CD14-positive monocyte (primary cell): ENCODE results near the gene TSPAN13. TPM values are rescaled to one million over a fixed set of nuclear protein-coding genes. Genes with fewer than 3 reads are reported as not detected.

Source experiments
- DNase-seq, 3 donors: peaks; one replicate each; pipeline ENCODE4 v3.0.0-alpha.2; 2011 to 2022
- H2AFZ ChIP-seq: 2 replicates; pipeline ENCODE4 v1.6.0; 2012; ENCODE audit warnings: mild to moderate bottlenecking, low read depth, low read length, inconsistent platforms; ENCODE audit not compliant: insufficient read depth, poor library complexity, severe bottlenecking
- H3K27ac ChIP-seq, 2 donors: 1 replicate in 1 of 2; 2 replicates in 1 of 2; pipeline ENCODE4 v1.5.1; 2012 to 2013; ENCODE audit warnings: low read length in 2 of 2, control low read depth in 1 of 2, inconsistent platforms in 1 of 2, low read depth in 1 of 2, mild to moderate bottlenecking in 1 of 2
- H3K27me3 ChIP-seq, 2 donors: one replicate each; pipeline versions ENCODE4 v1.6.0 to v1.6.1; 2011 to 2013; ENCODE audit warnings: low read length in 2 of 2; ENCODE audit not compliant: control insufficient read depth in 2 of 2, insufficient read depth in 2 of 2
- H3K36me3 ChIP-seq, 2 donors: replicated peaks in 1 of 2; 1 replicate in 1 of 2; 2 replicates in 1 of 2; pipeline versions ENCODE4 v1.5.1 to v1.6.1; 2012 to 2013; ENCODE audit warnings: low read length in 2 of 2, control low read depth in 1 of 2, inconsistent platforms in 1 of 2, mild to moderate bottlenecking in 1 of 2; ENCODE audit not compliant: insufficient read depth in 2 of 2, control insufficient read depth in 1 of 2
- H3K4me1 ChIP-seq, 2 donors: 1 replicate in 1 of 2; 2 replicates in 1 of 2; pipeline versions ENCODE4 v1.5.1 to v1.6.1; 2012 to 2013; ENCODE audit warnings: low read length in 2 of 2, control low read depth in 1 of 2, inconsistent platforms in 1 of 2, mild to moderate bottlenecking in 1 of 2, moderate library complexity in 1 of 2; ENCODE audit not compliant: insufficient read depth in 2 of 2, control insufficient read depth in 1 of 2
- H3K4me2 ChIP-seq: replicated peaks from 2 replicates; pipeline ENCODE3; 2012; ENCODE audit warnings: low read length, moderate library complexity, mild to moderate bottlenecking; ENCODE audit not compliant: poor library complexity, severe bottlenecking; ENCODE audit errors: extremely low read depth
- H3K4me3 ChIP-seq, 3 experiments: fragments of 200-600 bp in 1 of 3; sonication (generic) in 1 of 3; replicated peaks in 1 of 3; 1 replicate in 2 of 3; 2 replicates in 1 of 3; pipeline ENCODE4 v1.5.1; 2011 to 2013; ENCODE audit warnings: low read length in 3 of 3, mild to moderate bottlenecking in 3 of 3, control low read depth in 2 of 3, low read depth in 2 of 3, inconsistent platforms in 1 of 3, moderate library complexity in 1 of 3
- H3K79me2 ChIP-seq: 2 replicates; pipeline ENCODE4 v1.6.0; 2012; ENCODE audit warnings: mild to moderate bottlenecking, control low read depth, inconsistent platforms, low read length, moderate library complexity; ENCODE audit not compliant: insufficient read depth
- H3K9ac ChIP-seq: 2 replicates; pipeline ENCODE4 v1.6.0; 2017; ENCODE audit warnings: low read length, mild to moderate bottlenecking; ENCODE audit not compliant: insufficient read depth, poor library complexity, severe bottlenecking
- H3K9me3 ChIP-seq, 2 donors: replicated peaks in 1 of 2; 1 replicate in 1 of 2; 2 replicates in 1 of 2; pipeline versions ENCODE4 v1.5.1 to v1.6.1; 2012 to 2013; ENCODE audit warnings: low read length in 2 of 2, control low read depth in 1 of 2; ENCODE audit not compliant: control insufficient read depth in 1 of 2, insufficient read depth in 1 of 2
- H4K20me1 ChIP-seq: 2 replicates; pipeline ENCODE4 v1.6.0; 2012; ENCODE audit warnings: mild to moderate bottlenecking, low read length, control low read depth, moderate library complexity; ENCODE audit not compliant: insufficient read depth
- H3K27ac Mint-ChIP-seq, 7 donors: one replicate each; pipeline ENCODE4 v1.8.0; 2020; ENCODE audit warnings: mild to moderate bottlenecking in 7 of 7, mixed read lengths in 7 of 7, moderate library complexity in 6 of 7, inconsistent platforms in 2 of 7
- H3K27me3 Mint-ChIP-seq, 3 donors: one replicate each; pipeline ENCODE4 v1.8.0; 2021 to 2022; ENCODE audit warnings: low read depth in 3 of 3, mild to moderate bottlenecking in 3 of 3, mixed read lengths in 3 of 3, moderate library complexity in 3 of 3, inconsistent platforms in 1 of 3
- H3K36me3 Mint-ChIP-seq, 2 donors: one replicate each; pipeline ENCODE4 v1.8.0; 2020; ENCODE audit warnings: mixed read lengths in 2 of 2, inconsistent platforms in 1 of 2, mild to moderate bottlenecking in 1 of 2
- H3K4me1 Mint-ChIP-seq: one replicate; pipeline ENCODE4 v1.8.0; 2020; ENCODE audit warnings: mild to moderate bottlenecking, mixed read lengths
- H3K4me3 Mint-ChIP-seq, 2 donors: one replicate each; pipeline ENCODE4 v1.8.0; 2020; ENCODE audit warnings: mild to moderate bottlenecking in 2 of 2, mixed read lengths in 2 of 2, moderate library complexity in 1 of 2
- H3K9me3 Mint-ChIP-seq, 7 donors: one replicate each; pipeline ENCODE4 v1.8.0; 2020 to 2022; ENCODE audit warnings: mixed read lengths in 7 of 7, mild to moderate bottlenecking in 6 of 7, moderate library complexity in 6 of 7, inconsistent platforms in 2 of 7
- WGBS: methylation state at CpG from one replicate; pipeline ENCODE4 v1.1.5; 2013; ENCODE audit warnings: missing lambda C conversion rate; ENCODE audit not compliant: insufficient coverage; 5-methylcytosine and 5-hydroxymethylcytosine counted together
- intact Hi-C, 2 donors: fragments of 100-400 bp; cut with micrococcal nuclease; formaldehyde crosslinking; loops; one replicate each; pipeline versions ENCODE4 v1.15.0 to v1.15.1; 2023
- polyA plus RNA-seq, 3 donors: library from polyadenylated mRNA; depleted of rRNA in 1 of 3; unstranded in 2 of 3; stranded (reverse) in 1 of 3; fragments of 300-500 nt in 2 of 3; fragments of >200 nt in 1 of 3; fragmentation: Illumina TruSeq in 2 of 3; gene quantifications; 1 replicate in 2 of 3; 2 replicates in 1 of 3; pipeline ENCODE4 v1.2.3, GENCODE V29; 2012 to 2021
- TF ChIP-seq, protein P1 (sequence below): fragments of 200-600 bp; IDR thresholded peaks from one replicate; pipeline ENCODE4 v1.8.0; 2022; ENCODE audit warnings: antibody characterized with exemption, mild to moderate bottlenecking

The TSPAN13 gene
- polyA plus RNA-seq, 3 donors = 0.09 to 0.17 (median 0.16) TPM

DNA sequence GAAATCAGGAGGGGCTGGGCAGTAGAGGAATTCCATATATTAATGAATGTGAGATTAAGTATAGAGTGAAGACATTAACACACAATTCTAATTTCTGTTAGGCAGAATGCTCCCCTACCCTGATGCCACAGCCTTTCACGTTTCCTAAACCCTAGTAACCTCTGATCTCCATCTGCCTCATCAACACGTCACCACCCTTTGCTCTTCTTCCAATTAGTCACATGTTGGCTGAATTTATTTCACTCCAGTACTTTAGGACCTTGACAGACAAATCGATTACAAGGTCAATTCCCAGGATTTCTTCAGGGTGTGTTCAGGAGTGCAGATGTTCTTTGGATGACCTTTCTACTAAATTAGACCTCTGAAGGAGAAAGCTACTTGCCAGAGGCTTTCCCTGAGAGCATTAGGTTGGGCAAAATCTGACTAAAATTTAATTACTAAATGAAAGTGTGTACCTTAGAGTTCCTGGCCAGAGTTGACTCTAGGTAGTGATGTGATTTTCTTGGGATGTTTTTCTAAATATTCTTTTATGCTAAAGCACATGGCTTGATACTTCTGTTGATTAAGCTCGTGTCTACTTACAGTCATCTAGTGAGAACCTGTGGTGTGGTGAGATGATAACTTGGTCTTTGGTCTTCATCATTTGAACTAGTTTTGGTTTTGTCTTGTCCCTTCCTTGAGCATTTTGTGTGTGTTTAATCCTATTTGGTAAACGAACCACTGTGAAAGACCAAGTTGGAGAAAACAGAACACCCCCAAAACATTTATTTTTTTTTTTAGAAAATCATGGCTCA lies 38.5 kb downstream of the TSPAN13 start:
- Mint-ChIP-seq H3K36me3 (no peaks in the 10 kb centered on the region), H3K4me3 (no peak overlapping the region), H3K4me1 (no peaks in the 10 kb centered on the region), H3K27me3 (peaks cover 0 to 2% (median 1%) of the 10 kb centered on the region in 3 donors), H3K27ac (no peak overlapping the region), H3K9me3 (no peaks in the 10 kb centered on the region)
- intact Hi-C loops = no loop called here
- H3K9ac ChIP-seq = no peak overlapping the region
- H3K4me3 ChIP-seq = no peak overlapping the region
- no peak overlapping the region for H2AFZ ChIP-seq
- no peak for DNase-seq
- no peaks in the 10 kb centered on the region for H3K4me1 ChIP-seq
- TF ChIP-seq, protein P1, sequence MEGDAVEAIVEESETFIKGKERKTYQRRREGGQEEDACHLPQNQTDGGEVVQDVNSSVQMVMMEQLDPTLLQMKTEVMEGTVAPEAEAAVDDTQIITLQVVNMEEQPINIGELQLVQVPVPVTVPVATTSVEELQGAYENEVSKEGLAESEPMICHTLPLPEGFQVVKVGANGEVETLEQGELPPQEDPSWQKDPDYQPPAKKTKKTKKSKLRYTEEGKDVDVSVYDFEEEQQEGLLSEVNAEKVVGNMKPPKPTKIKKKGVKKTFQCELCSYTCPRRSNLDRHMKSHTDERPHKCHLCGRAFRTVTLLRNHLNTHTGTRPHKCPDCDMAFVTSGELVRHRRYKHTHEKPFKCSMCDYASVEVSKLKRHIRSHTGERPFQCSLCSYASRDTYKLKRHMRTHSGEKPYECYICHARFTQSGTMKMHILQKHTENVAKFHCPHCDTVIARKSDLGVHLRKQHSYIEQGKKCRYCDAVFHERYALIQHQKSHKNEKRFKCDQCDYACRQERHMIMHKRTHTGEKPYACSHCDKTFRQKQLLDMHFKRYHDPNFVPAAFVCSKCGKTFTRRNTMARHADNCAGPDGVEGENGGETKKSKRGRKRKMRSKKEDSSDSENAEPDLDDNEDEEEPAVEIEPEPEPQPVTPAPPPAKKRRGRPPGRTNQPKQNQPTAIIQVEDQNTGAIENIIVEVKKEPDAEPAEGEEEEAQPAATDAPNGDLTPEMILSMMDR = no peak
- H3K4me2 ChIP-seq = no peak overlapping the region
- no peaks in the 10 kb centered on the region for H3K27me3 ChIP-seq
- H3K79me2 ChIP-seq = no peaks in the 10 kb centered on the region
- H4K20me1 ChIP-seq = no peaks in the 10 kb centered on the region
- 94% methylated on average over 3 of the region's 5 CpGs for WGBS
- no peak overlapping the region for H3K27ac ChIP-seq
- no peaks in the 10 kb centered on the region for H3K36me3 ChIP-seq
- H3K9me3 ChIP-seq = no peaks in the 10 kb centered on the region

DNA sequence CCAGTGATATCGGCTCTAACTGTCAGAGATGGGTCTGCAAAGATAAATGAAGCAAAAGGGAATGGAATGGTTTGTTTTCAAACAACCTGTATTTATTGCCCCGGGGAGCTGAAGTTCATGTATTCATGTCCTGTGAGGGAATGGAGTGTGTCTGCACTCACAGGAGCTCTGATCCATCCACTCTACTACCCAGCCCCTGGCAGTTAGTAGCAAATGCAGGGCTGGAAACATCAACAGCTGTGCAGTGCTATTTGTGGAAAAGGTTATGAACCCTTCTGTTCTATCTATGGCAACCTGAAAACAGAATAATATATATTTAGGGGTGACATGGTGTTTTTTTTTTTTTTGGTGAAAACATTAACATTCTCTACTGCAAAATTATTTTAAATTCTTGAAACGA lies 41.4 kb downstream of the TSPAN13 start:
- Mint-ChIP-seq H3K27ac (no peak overlapping the region), H3K9me3 (no peaks in the 10 kb centered on the region), H3K36me3 (no peaks in the 10 kb centered on the region), H3K27me3 (peaks cover 0 to 1% (median 0%) of the 10 kb centered on the region in 3 donors), H3K4me3 (no peak overlapping the region), H3K4me1 (no peaks in the 10 kb centered on the region)
- Histone ChIP-seq H3K36me3 (no peaks in the 10 kb centered on the region), H3K27me3 (no peaks in the 10 kb centered on the region), H2AFZ (no peak overlapping the region), H3K4me1 (no peaks in the 10 kb centered on the region), H3K9ac (no peak overlapping the region), H3K9me3 (no peaks in the 10 kb centered on the region), H3K4me3 (no peak overlapping the region), H3K4me2 (no peak overlapping the region), H3K27ac (no peak overlapping the region), H3K79me2 (no peaks in the 10 kb centered on the region), H4K20me1 (no peaks in the 10 kb centered on the region)
- intact Hi-C loops = no loop called here
- DNase-seq = no peak
- 100% methylated on average over 1 of the region's 3 CpGs for WGBS
- TF ChIP-seq, protein P1 = no peak
